Nephron (organoid): ENCODE data around the gene NSMCE3.
A peak's percentile ranks its signal among the peaks of the same experiment; 100 is the strongest.

ENCODE experiments used
- H3K27ac Mint-ChIP-seq, 3 experiments: 2 replicates each; pipeline ENCODE4 v1.8.0; 2020; ENCODE audit warnings: mixed read lengths in 3 of 3, mild to moderate bottlenecking in 2 of 3, moderate library complexity in 1 of 3
- H3K27me3 Mint-ChIP-seq: 2 replicates; pipeline ENCODE4 v1.8.0; 2021; ENCODE audit warnings: low read depth, mild to moderate bottlenecking, moderate library complexity, mixed read lengths
- H3K36me3 Mint-ChIP-seq: 2 replicates; pipeline ENCODE4 v1.8.0; 2020; ENCODE audit warnings: low read depth, mixed read lengths
- H3K4me1 Mint-ChIP-seq: 2 replicates; pipeline ENCODE4 v1.8.0; 2020; ENCODE audit warnings: mixed read lengths
- H3K4me3 Mint-ChIP-seq, 3 experiments: 2 replicates each; pipeline ENCODE4 v1.8.0; 2020; ENCODE audit warnings: mild to moderate bottlenecking in 3 of 3, mixed read lengths in 3 of 3, moderate library complexity in 2 of 3
- H3K9me3 Mint-ChIP-seq: 2 replicates; pipeline ENCODE4 v1.8.0; 2020; ENCODE audit warnings: mixed read lengths
- CTCF ChIP-seq, 3 experiments: fragments of 200-600 bp; sonication (generic); IDR thresholded peaks; one replicate each; pipeline ENCODE4 v1.5.0; 2021; ENCODE audit warnings: antibody characterized with exemption in 3 of 3; ENCODE audit not compliant: unreplicated experiment in 3 of 3

Gene NSMCE3

GRCh38 chr15:29278436-29279105, 8.9 kb upstream of the NSMCE3 start:
- Mint-ChIP-seq H3K27me3 (peaks cover 4% of the 10 kb centered on the region), H3K4me1 (no peaks in the 10 kb centered on the region), H3K27ac (no peak overlapping the region), H3K4me3 (no peak overlapping the region), H3K9me3 (no peaks in the 10 kb centered on the region), H3K36me3 (no peaks in the 10 kb centered on the region)
- TF ChIP-seq CTCF (IDR thresholded peaks at IDR 0.05; ENCODE audit: unreplicated experiment in 3 of 3), result no peak

- Mint-ChIP-seq H3K9me3 (no peaks in the 10 kb centered on the region), H3K36me3 (no peaks in the 10 kb centered on the region), H3K4me3 (no peak overlapping the region), H3K4me1 (no peaks in the 10 kb centered on the region), H3K27ac (no peak overlapping the region), H3K27me3 (peaks cover 11% of the 10 kb centered on the region)
- no peak for TF ChIP-seq CTCF (IDR thresholded peaks at IDR 0.05; ENCODE audit: unreplicated experiment in 3 of 3)
Measured at GRCh38 chr15:29276366-29276765, 6.7 kb upstream of the NSMCE3 start.

GRCh38 chr15:29275855-29276254, 6.2 kb upstream of the NSMCE3 start:
- no peak overlapping the region for H3K27ac Mint-ChIP-seq
- H3K4me1 Mint-ChIP-seq, result no peaks in the 10 kb centered on the region
- peaks cover 12% of the 10 kb centered on the region for H3K27me3 Mint-ChIP-seq
- no peak for TF ChIP-seq CTCF (IDR thresholded peaks at IDR 0.05; ENCODE audit: unreplicated experiment in 3 of 3)
- H3K9me3 Mint-ChIP-seq, result no peaks in the 10 kb centered on the region
- no peak overlapping the region for H3K4me3 Mint-ChIP-seq
- H3K36me3 Mint-ChIP-seq, result no peaks in the 10 kb centered on the region

GRCh38 chr15:29274946-29275345, 5.3 kb upstream of the NSMCE3 start:
- TF ChIP-seq CTCF (IDR thresholded peaks at IDR 0.05; ENCODE audit: unreplicated experiment in 3 of 3), result no peak
- no peak overlapping the region for H3K4me3 Mint-ChIP-seq
- no peaks in the 10 kb centered on the region for H3K9me3 Mint-ChIP-seq

GRCh38 chr15:29272219-29272618, 2.6 kb upstream of the NSMCE3 start:
- Mint-ChIP-seq H3K36me3 (no peaks in the 10 kb centered on the region), H3K27me3 (peaks cover 12% of the 10 kb centered on the region), H3K4me3 (no peak overlapping the region), H3K9me3 (no peaks in the 10 kb centered on the region), H3K4me1 (peaks cover 25% of the 10 kb centered on the region), H3K27ac (no peak overlapping the region)
- TF ChIP-seq CTCF (IDR thresholded peaks at IDR 0.05; ENCODE audit: unreplicated experiment in 3 of 3), result no peak

More at GRCh38 chr15:29274946-29275345, 5.3 kb upstream of the NSMCE3 start:
- Mint-ChIP-seq H3K27ac (no peak overlapping the region), H3K36me3 (no peaks in the 10 kb centered on the region), H3K27me3 (peaks cover 12% of the 10 kb centered on the region), H3K4me1 (peaks cover 7% of the 10 kb centered on the region)

- no peaks in the 10 kb centered on the region for H3K9me3 Mint-ChIP-seq
- TF ChIP-seq CTCF (IDR thresholded peaks at IDR 0.05; ENCODE audit: unreplicated experiment in 3 of 3), result no peak
- H3K27me3 Mint-ChIP-seq, result peaks cover 12% of the 10 kb centered on the region
- peak overlapping the region in 2 of 3 experiments; percentile 92 to 94 for H3K4me3 Mint-ChIP-seq
- H3K36me3 Mint-ChIP-seq, result no peaks in the 10 kb centered on the region
- peak overlapping the region in 1 of 3 experiments; percentile 94 for H3K27ac Mint-ChIP-seq
- H3K4me1 Mint-ChIP-seq, result peaks cover 38% of the 10 kb centered on the region
Measured at GRCh38 chr15:29270976-29271375, 1.4 kb upstream of the NSMCE3 start.
